Testis (tissue), 3 donors: ENCODE results near the gene LIPE. TPM values are rescaled to one million over a fixed set of nuclear protein-coding genes. Genes with fewer than 3 reads are reported as not detected.

Source experiments
- DNase-seq: peaks from one replicate; pipeline ENCODE4 v3.0.0-alpha.2; 2019
- H3K27ac ChIP-seq, 2 donors: fragments of 200-600 bp; sonication (generic); one replicate each; pipeline ENCODE4 v1.5.1; 2019
- H3K27me3 ChIP-seq: fragments of 200-600 bp; sonication (generic); one replicate; pipeline ENCODE4 v1.5.1; 2019
- H3K36me3 ChIP-seq: fragments of 200-600 bp; sonication (generic); one replicate; pipeline ENCODE4 v1.5.1; 2017; ENCODE audit warnings: low read depth; ENCODE audit errors: missing control alignments
- H3K4me1 ChIP-seq: fragments of 200-600 bp; sonication (generic); one replicate; pipeline ENCODE4 v1.5.1; 2019
- H3K4me3 ChIP-seq, 2 donors: fragments of 200-600 bp; sonication (generic); one replicate each; pipeline ENCODE4 v1.5.1; 2017 to 2019
- H3K9me3 ChIP-seq: fragments of 200-600 bp; sonication (generic); one replicate; pipeline ENCODE4 v1.5.1; 2017
- CTCF ChIP-seq, 3 experiments: fragments of 450-650 bp in 2 of 3; fragments of 200-600 bp in 1 of 3; sonication (generic) in 1 of 3; IDR thresholded peaks; one replicate each; pipeline ENCODE4 v1.5.1; 2016 to 2019; ENCODE audit warnings: antibody characterized with exemption in 3 of 3, mild to moderate bottlenecking in 2 of 3, moderate library complexity in 1 of 3
- POLR2A ChIP-seq: fragments of 450-650 bp; IDR thresholded peaks from one replicate; pipeline ENCODE4 v1.6.1; 2017; ENCODE audit warnings: antibody characterized with exemption, mild to moderate bottlenecking, moderate library complexity
- WGBS, 2 donors: methylation state at CpG; one replicate each; pipeline ENCODE4 v1.1.5; 2018; 5-methylcytosine and 5-hydroxymethylcytosine counted together
- intact Hi-C: fragments of 100-400 bp; cut with DNase I; formaldehyde crosslinking; loops from one replicate; pipeline ENCODE4 v1.15.1; 2023; ENCODE audit warnings: low total_unique reads
- polyA plus RNA-seq: library from polyadenylated mRNA; stranded (reverse); fragments of 350-450 nt; fragmentation: Illumina TruSeq; extraction: RNeasy Lipid Tissue Mini Kit (QIAGEN cat#74804); gene quantifications from one replicate; pipeline ENCODE4 v1.2.3, GENCODE V29; 2014; ENCODE audit warnings: low read depth, low replicate concordance; ENCODE audit not compliant: insufficient read depth
- total RNA-seq, 2 donors: library from RNA; depleted of rRNA; stranded (reverse); fragments of >200 nt; gene quantifications; one replicate each; pipeline ENCODE4 v1.2.3, GENCODE V29; 2016

The LIPE gene
- total and polyA plus RNA-seq, 3 donors from 2014 or later = 49.2 to 131 (median 73.5) TPM

DNA sequence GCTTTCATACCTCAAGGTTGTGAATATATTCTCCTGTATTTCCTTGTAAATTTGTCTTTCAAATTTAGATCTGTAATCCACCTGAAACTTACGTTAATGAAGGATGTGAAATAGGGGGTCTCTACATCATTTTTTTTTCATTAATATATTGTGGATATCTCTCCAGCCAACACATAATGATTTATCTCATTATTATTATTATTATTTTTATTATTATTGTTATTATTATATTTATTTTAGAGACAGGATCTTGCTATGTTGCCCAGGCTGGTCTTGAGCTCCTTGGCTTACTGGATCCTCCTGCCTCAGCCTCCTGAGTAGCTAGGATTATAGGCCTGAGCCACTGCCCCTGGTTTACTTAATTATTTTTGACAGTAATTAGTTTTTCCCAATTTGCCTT lies 4.3 kb upstream of the LIPE start:
- Histone ChIP-seq H3K27ac (no peak overlapping the region), H3K9me3 (no peaks in the 10 kb centered on the region), H3K4me3 (no peak overlapping the region), H3K27me3 (no peaks in the 10 kb centered on the region), H3K36me3 (no peaks in the 10 kb centered on the region), H3K4me1 (peaks cover 9% of the 10 kb centered on the region)
- TF ChIP-seq POLR2A = no peak
- TF ChIP-seq CTCF (IDR thresholded peaks at IDR 0.05) = no peak
- no peak for DNase-seq
- WGBS, 2 donors = 89 to 96% methylated on average over 1 of the region's 1 CpG
- intact Hi-C loops = no loop called here

- H3K4me3 ChIP-seq = no peak overlapping the region
- H3K27ac ChIP-seq = no peak overlapping the region
- H3K4me1 ChIP-seq = peaks cover 16% of the 10 kb centered on the region
- no peaks in the 10 kb centered on the region for H3K36me3 ChIP-seq
- TF ChIP-seq CTCF (IDR thresholded peaks at IDR 0.05) = no peak
- no peak for TF ChIP-seq POLR2A
- H3K9me3 ChIP-seq = no peaks in the 10 kb centered on the region
- 87 to 92% methylated on average over 3 of the region's 3 CpGs for WGBS, 2 donors
- H3K27me3 ChIP-seq = no peaks in the 10 kb centered on the region
- DNase-seq = no peak
- intact Hi-C loops = no loop called here
Measured at GRCh38 chr19:42428676-42429075, 1.5 kb upstream of the LIPE start.

DNA sequence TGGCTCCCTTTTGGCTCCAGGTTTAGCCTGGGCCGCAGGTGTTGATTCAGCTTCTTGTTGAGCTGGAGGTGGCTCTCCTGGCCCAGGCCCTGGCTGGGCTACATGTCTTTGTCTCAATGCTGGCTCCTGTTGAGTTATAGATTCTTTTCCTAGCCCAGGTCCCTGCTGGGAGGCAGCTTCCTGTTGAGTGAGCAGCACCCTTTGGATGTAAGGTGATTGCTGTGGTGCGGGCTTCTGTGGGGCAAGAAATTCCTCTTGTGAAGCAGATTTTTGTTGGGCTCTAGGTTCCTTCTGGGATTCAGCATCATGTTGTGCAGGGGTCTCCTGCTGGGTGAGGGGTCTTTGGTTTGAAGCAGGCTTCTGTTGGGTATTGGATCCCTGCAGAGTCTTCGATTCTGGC lies 545 bp downstream of the LIPE start:
- H3K4me3 ChIP-seq = no peak overlapping the region
- H3K27me3 ChIP-seq = no peaks in the 10 kb centered on the region
- H3K27ac ChIP-seq = no peak overlapping the region
- no peak for DNase-seq
- intact Hi-C loops = no loop called here
- WGBS, 2 donors = 90 to 92% methylated on average over 2 to 3 of the region's 3 CpGs
- H3K9me3 ChIP-seq = no peaks in the 10 kb centered on the region
- peaks cover 17% of the 10 kb centered on the region for H3K4me1 ChIP-seq
- no peak for TF ChIP-seq POLR2A
- H3K36me3 ChIP-seq = no peaks in the 10 kb centered on the region

GRCh38 chr19:42424712-42425131 lies 2.5 kb downstream of the LIPE start:
- peak; percentile 56 for DNase-seq
- TF ChIP-seq CTCF (IDR thresholded peaks at IDR 0.05) (peak in 1 of 3 experiments; percentile 18), POLR2A (no peak)

DNA sequence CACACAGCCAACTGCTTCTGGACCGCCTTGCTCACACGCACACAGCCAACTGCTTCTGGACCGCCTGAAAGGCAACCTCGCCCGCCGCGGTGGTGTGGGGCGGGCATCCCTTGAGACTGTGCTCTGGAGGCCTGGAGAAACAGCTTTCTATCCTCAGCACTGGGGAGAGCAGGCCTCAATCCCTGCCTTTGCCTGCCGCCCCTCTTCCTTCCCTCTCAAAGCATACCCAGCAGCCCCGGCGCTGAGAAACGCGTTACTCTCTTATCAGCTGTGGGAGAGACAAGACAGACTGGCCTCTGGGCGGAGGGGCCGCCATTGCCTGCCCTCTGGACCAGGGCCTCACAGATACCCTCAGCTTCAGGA lies 2.9 kb downstream of the LIPE start:
- 26 to 28% methylated on average over 7 to 15 of the region's 15 CpGs for WGBS, 2 donors
- no peak for TF ChIP-seq CTCF (IDR thresholded peaks at IDR 0.05)
- TF ChIP-seq POLR2A = no peak
- intact Hi-C loops = no loop called here

More at GRCh38 chr19:42424712-42425131, 2.5 kb downstream of the LIPE start:
- no peaks in the 10 kb centered on the region for H3K27me3 ChIP-seq
- no peaks in the 10 kb centered on the region for H3K36me3 ChIP-seq
- peaks cover 17% of the 10 kb centered on the region for H3K4me1 ChIP-seq
- intact Hi-C loops = no loop called here
- H3K27ac ChIP-seq = peak overlapping the region; percentile 35 to 76
- WGBS, 2 donors = 14 to 16% methylated on average over 6 to 13 of the region's 13 CpGs
- no peaks in the 10 kb centered on the region for H3K9me3 ChIP-seq
- peak overlapping the region; percentile 63 to 69 for H3K4me3 ChIP-seq

More for the DNA sequence above, 2.9 kb downstream of the LIPE start:
- H3K4me1 ChIP-seq = peaks cover 17% of the 10 kb centered on the region
- peak; percentile 54 for DNase-seq
- H3K9me3 ChIP-seq = no peaks in the 10 kb centered on the region
- peak overlapping the region; percentile 63 to 69 for H3K4me3 ChIP-seq
- peak overlapping the region; percentile 35 to 76 for H3K27ac ChIP-seq
- no peaks in the 10 kb centered on the region for H3K36me3 ChIP-seq
- H3K27me3 ChIP-seq = no peaks in the 10 kb centered on the region
